ENCODE results near the gene REN. TPM values are rescaled to one million over a fixed set of nuclear protein-coding genes. Genes with fewer than 3 reads are reported as not detected.

Gene REN
- polyA plus RNA-seq, 1 donor from 2014 or later: not detected

- H3K9me3 ChIP-seq (ENCODE audit: low read length): no peaks in the 10 kb centered on the region
- no peak overlapping the region for H3K4me3 ChIP-seq (ENCODE audit: low read length)
- no peaks in the 10 kb centered on the region for H3F3A ChIP-seq (ENCODE audit: insufficient read depth, low read length, poor library complexity, severe bottlenecking)
- H3K4me2 ChIP-seq (ENCODE audit: low read length): no peak overlapping the region
- no peaks in the 10 kb centered on the region for H3K36me3 ChIP-seq (ENCODE audit: insufficient read depth, low read length)
- H2AFZ ChIP-seq (ENCODE audit: low read depth, low read length): no peak overlapping the region
- H3K79me2 ChIP-seq (replicated peaks; ENCODE audit: insufficient read depth, low read length): no peaks in the 10 kb centered on the region
- H3K9me2 ChIP-seq (ENCODE audit: insufficient read depth, low read length): no peaks in the 10 kb centered on the region
- no peak overlapping the region for H3K27ac ChIP-seq (ENCODE audit: low read length)
- H3K27me3 ChIP-seq (ENCODE audit: insufficient read depth, low read depth, low read length): no peaks in the 10 kb centered on the region
- H3K9ac ChIP-seq (ENCODE audit: low read length): no peak overlapping the region
- TF ChIP-seq MXI1 (conservative IDR thresholded peaks at IDR 0.05; ENCODE audit: poor library complexity, severe bottlenecking): no peak
- TF ChIP-seq SMC3 (conservative IDR thresholded peaks at IDR 0.05; ENCODE audit: poor library complexity): no peak
- no peak for TF ChIP-seq RAD21 (conservative IDR thresholded peaks at IDR 0.05)
- no peak for TF ChIP-seq EZH2 (IDR thresholded peaks at IDR 0.05; ENCODE audit: borderline replicate concordance, insufficient read depth, low read length, poor library complexity, severe bottlenecking)
- TF ChIP-seq REST (IDR thresholded peaks at IDR 0.05; ENCODE audit: borderline replicate concordance): no peak
- no peak for TF ChIP-seq EP300 (conservative IDR thresholded peaks at IDR 0.05; ENCODE audit: poor library complexity, severe bottlenecking)
- TF ChIP-seq POLR2AphosphoS5 (IDR thresholded peaks at IDR 0.05): no peak
- TF ChIP-seq CTCF (IDR thresholded peaks at IDR 0.05; ENCODE audit: poor library complexity, severe bottlenecking): no peak
- TF ChIP-seq TAF1 (IDR thresholded peaks at IDR 0.05; ENCODE audit: low read depth): no peak
- H4K20me1 ChIP-seq (ENCODE audit: insufficient read depth): no peaks in the 10 kb centered on the region
Observed at GRCh38 chr1:204199579-204199978, 33.4 kb upstream of the REN start.

- Histone ChIP-seq H3F3A (ENCODE audit: insufficient read depth, low read length, poor library complexity, severe bottlenecking) (no peaks in the 10 kb centered on the region), H3K4me3 (ENCODE audit: low read length) (no peak overlapping the region), H3K27ac (ENCODE audit: low read length) (no peak overlapping the region), H3K9ac (ENCODE audit: low read length) (no peak overlapping the region), H4K20me1 (ENCODE audit: insufficient read depth) (no peaks in the 10 kb centered on the region), H3K79me2 (replicated peaks; ENCODE audit: insufficient read depth, low read length) (no peaks in the 10 kb centered on the region), H3K4me2 (ENCODE audit: low read length) (no peak overlapping the region), H2AFZ (ENCODE audit: low read depth, low read length) (no peak overlapping the region), H3K27me3 (ENCODE audit: insufficient read depth, low read depth, low read length) (no peaks in the 10 kb centered on the region), H3K36me3 (ENCODE audit: insufficient read depth, low read length) (no peaks in the 10 kb centered on the region), H3K9me3 (ENCODE audit: low read length) (no peaks in the 10 kb centered on the region), H3K9me2 (ENCODE audit: insufficient read depth, low read length) (no peaks in the 10 kb centered on the region)
- TF ChIP-seq SMC3 (conservative IDR thresholded peaks at IDR 0.05; ENCODE audit: poor library complexity) (no peak), MXI1 (conservative IDR thresholded peaks at IDR 0.05; ENCODE audit: poor library complexity, severe bottlenecking) (no peak), EP300 (conservative IDR thresholded peaks at IDR 0.05; ENCODE audit: poor library complexity, severe bottlenecking) (no peak), TAF1 (IDR thresholded peaks at IDR 0.05; ENCODE audit: low read depth) (no peak), REST (IDR thresholded peaks at IDR 0.05; ENCODE audit: borderline replicate concordance) (no peak), RAD21 (conservative IDR thresholded peaks at IDR 0.05) (no peak), EZH2 (IDR thresholded peaks at IDR 0.05; ENCODE audit: borderline replicate concordance, insufficient read depth, low read length, poor library complexity, severe bottlenecking) (no peak), CTCF (IDR thresholded peaks at IDR 0.05; ENCODE audit: poor library complexity, severe bottlenecking) (no peak), POLR2AphosphoS5 (IDR thresholded peaks at IDR 0.05) (no peak)
Observed at GRCh38 chr1:204198348-204199340, 32.5 kb upstream of the REN start.

Measured in neural cell (in vitro differentiated cells).